Fibroblast of skin of left biceps (primary cell): Measurements from ENCODE around the gene RDX.

ENCODE experiments used
- DNase-seq, 2 experiments: peaks; one replicate each; pipeline ENCODE4 v3.0.0-alpha.2; 2013; ENCODE audit warnings: low read depth in 2 of 2

The RDX gene

DNA sequence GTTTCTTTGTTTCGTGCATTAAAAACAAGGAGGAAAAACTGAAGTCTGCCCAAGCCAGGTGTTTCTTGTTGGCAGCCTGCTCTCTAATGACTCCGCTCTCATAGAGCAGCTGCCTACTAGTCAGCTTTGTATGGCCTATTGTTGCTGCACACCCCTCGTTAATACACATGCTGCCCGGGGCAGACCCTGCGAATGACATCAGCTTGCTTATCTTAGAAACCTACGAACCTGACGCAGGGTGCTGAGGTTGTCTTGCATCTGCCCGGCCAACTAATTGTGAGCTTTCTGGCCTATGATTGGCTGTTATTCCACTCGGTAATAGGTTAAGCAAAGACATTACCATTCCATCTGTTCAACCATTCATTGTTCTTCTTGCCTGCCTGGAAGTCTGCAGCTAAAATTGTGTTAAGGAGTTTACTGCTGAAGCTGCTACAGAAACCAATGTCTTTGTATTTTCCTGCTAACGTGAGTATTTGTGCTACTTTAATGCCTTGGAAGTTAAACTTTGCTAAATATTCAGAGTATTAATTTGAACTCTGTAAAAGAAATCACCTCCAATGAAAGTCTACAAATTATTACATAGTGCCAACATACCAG is 165.7 kb downstream of the RDX start:
- DNase-seq: no peak

DNA sequence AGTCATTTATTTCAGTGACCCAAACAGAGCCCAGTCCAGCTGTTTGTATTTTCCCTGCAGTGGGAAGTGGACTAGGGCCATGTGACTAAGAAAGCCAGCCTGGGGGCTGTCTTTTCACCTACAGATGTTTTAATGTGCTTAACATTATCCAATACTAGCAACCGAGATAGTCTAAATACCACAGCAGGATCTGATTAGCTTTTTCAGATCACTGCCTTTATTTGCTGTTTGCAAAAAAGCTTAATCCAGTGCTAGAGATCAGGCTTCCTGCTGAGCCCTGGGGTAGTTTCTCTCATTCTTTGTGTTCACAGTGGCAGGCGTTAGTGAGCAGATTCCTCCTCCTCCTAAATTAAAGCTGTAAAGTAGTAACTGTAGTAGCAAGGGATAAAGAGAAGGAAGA is 168.3 kb downstream of the RDX start:
- DNase-seq: peak; percentile 34 to 49

DNA sequence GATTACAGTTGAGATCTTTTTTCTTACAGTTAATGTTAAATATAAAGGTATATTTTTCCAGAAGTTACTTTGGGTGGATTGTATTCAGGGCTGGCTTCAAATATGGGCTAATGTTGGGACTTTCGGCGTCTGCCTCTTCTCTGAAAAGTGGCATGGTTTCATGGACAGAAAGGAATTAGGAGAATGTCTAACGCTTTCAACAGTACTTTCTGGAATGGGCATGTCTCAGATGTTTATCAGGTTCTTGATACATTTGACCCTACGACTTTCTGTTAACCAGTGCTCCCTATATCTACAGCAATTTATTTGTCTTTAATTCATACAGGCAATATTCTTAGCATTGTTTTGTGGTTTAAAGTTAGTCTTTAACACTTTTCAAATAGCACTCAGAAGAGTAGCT is 169.5 kb downstream of the RDX start:
- DNase-seq: no peak

DNA sequence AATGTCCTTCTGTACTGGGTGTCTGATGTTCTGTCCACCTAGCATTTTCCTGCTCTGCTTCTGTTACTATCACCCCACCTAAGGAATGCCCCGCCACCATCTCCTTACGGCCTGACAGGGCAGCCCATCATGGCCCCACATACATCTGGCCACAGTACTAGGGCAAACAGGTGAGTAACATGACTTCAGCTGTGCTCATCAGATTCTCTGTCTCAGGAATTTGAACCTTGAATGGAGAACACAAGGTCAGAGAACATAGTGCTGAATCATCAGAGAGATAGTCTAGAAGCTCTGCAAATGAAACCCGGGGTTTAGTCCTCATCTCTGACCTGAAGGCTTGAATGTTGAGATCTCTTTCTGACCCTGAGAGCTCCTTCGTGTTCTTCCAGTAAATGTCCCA is 170.8 kb downstream of the RDX start:
- DNase-seq: no peak
